K562 (cell line): ENCODE data around the gene NRG3. TPM values are rescaled to one million over a fixed set of nuclear protein-coding genes. Genes with fewer than 3 reads are reported as not detected.

Source experiments
- ATAC-seq: fragments of 200-7000 bp; cut with Tn5 transposase; 3 replicates; pipeline ENCODE4 v1.9.1; 2020; ENCODE audit warnings: moderate library complexity
- BruUV-seq: library from RNA; stranded (reverse); fragments of 400-500 nt; replicated peaks from 2 replicates; lab custom pipeline; 2021; lab: Mats Ljungman, UMichigan
- CTCF ChIA-PET: fragments of 300-600 bp; formaldehyde crosslinking; extraction: SDS; loops from one replicate; lab custom pipeline; 2021; ENCODE audit warnings: low intra/inter-chr PET ratio; lab: Yijun Ruan, JAX
- POLR2A ChIA-PET: fragments of 300-600, 350-650 bp; sonication (Branson Sonifier 250); formaldehyde crosslinking; extraction: SDS; loops from one replicate; lab custom pipeline; 2021; ENCODE audit warnings: antibody characterized with exemption, inconsistent platforms; lab: Yijun Ruan, JAX
- DNase-seq, 4 experiments: peaks; one replicate each; pipeline versions ENCODE4 v3.0.0 to v3.0.0-alpha.2; 2011 to 2018; ENCODE audit warnings: low spot score in 3 of 4, mixed read lengths in 3 of 4; ENCODE audit errors: extremely low read depth in 1 of 4
- FAIRE-seq: peaks from 2 replicates; lab custom pipeline; 2011; peaks lifted over from hg19 to GRCh38; lab: Jason Lieb, UNC
- H2AFZ ChIP-seq: 2 replicates; pipeline ENCODE4 v1.6.0; 2011; ENCODE audit warnings: low read depth, low read length, control low read depth, inconsistent platforms
- H3K27ac ChIP-seq: fragments of 200-600 bp; 3 replicates; pipeline ENCODE4 v1.8.0; 2011; ENCODE audit warnings: low read depth, mild to moderate bottlenecking, control low read depth, inconsistent platforms, low read length, moderate library complexity, mixed read lengths; ENCODE audit errors: extremely low read depth
- H3K27me3 ChIP-seq, 2 experiments: fragments of 300-600 bp in 1 of 2; 2 replicates in 1 of 2; 3 replicates in 1 of 2; pipeline versions ENCODE4 v1.6.0 to v1.8.0; 2011; ENCODE audit warnings: inconsistent platforms in 2 of 2, low read length in 2 of 2, mild to moderate bottlenecking in 1 of 2, mixed read lengths in 1 of 2, moderate library complexity in 1 of 2; ENCODE audit not compliant: control insufficient read depth in 2 of 2, insufficient read depth in 2 of 2
- H3K36me3 ChIP-seq: fragments of 300-600 bp; 3 replicates; pipeline ENCODE4 v1.8.0; 2011; ENCODE audit warnings: mild to moderate bottlenecking, low read length, inconsistent platforms; ENCODE audit not compliant: control insufficient read depth, insufficient read depth
- H3K4me1 ChIP-seq, 2 experiments: fragments of 200-600 bp in 1 of 2; replicated peaks in 1 of 2; 2 replicates in 1 of 2; 3 replicates in 1 of 2; pipeline versions ENCODE4 v1.5.1 to v1.8.0; 2011; ENCODE audit warnings: inconsistent platforms in 2 of 2, low read length in 2 of 2, mild to moderate bottlenecking in 1 of 2, mixed read lengths in 1 of 2, moderate library complexity in 1 of 2; ENCODE audit not compliant: control insufficient read depth in 2 of 2, insufficient read depth in 2 of 2
- H3K4me2 ChIP-seq: 2 replicates; pipeline ENCODE4 v1.6.1; 2011; ENCODE audit warnings: low read length, control low read depth, inconsistent platforms, mixed read lengths; ENCODE audit not compliant: insufficient read depth
- H3K4me3 ChIP-seq: fragments of 200-600 bp; sonication (generic), shearing (Covaris generic); 2 replicates; pipeline ENCODE4 v1.5.1; 2016; ENCODE audit warnings: control low read depth, inconsistent platforms
- H3K79me2 ChIP-seq: fragments of 200-600 bp; 3 replicates; pipeline ENCODE4 v1.8.0; 2011; ENCODE audit warnings: low read length, inconsistent platforms; ENCODE audit not compliant: control insufficient read depth, insufficient read depth
- H3K9ac ChIP-seq, 2 experiments: 2 replicates each; pipeline versions ENCODE4 v1.6.0 to v1.6.1; 2011; ENCODE audit warnings: low read depth in 2 of 2, low read length in 2 of 2, control low read depth in 1 of 2, inconsistent platforms in 1 of 2, mild to moderate bottlenecking in 1 of 2, mixed read lengths in 1 of 2; ENCODE audit not compliant: insufficient read depth in 1 of 2
- H3K9me1 ChIP-seq: one replicate; pipeline ENCODE4 v1.6.0; 2011; ENCODE audit warnings: inconsistent platforms, mild to moderate bottlenecking, low read length, moderate library complexity; ENCODE audit not compliant: control insufficient read depth, insufficient read depth
- H3K9me3 ChIP-seq: replicated peaks from 2 replicates; pipeline ENCODE4 v1.5.1; 2011; ENCODE audit warnings: low read depth, low read length, inconsistent platforms; ENCODE audit not compliant: control insufficient read depth, insufficient read depth
- H4K20me1 ChIP-seq: replicated peaks from 2 replicates; pipeline ENCODE4 v1.6.1; 2011; ENCODE audit warnings: low read length, inconsistent platforms, mixed read lengths; ENCODE audit not compliant: control insufficient read depth, insufficient read depth
- FIP1L1 ChIP-seq: fragments of 200-400 bp; formaldehyde crosslinking; IDR thresholded peaks from 2 replicates; pipeline ENCODE4 v1.6.1; 2018; ENCODE audit warnings: mild to moderate bottlenecking, low read depth, low read length; ENCODE audit not compliant: poor library complexity, severe bottlenecking
- NEUROD1 ChIP-seq: fragments of 150-350 bp; IDR thresholded peaks from 2 replicates; pipeline ENCODE4 v1.6.1; 2014; ENCODE audit warnings: borderline replicate concordance, low read length, low read depth; ENCODE audit not compliant: partially characterized antibody
- PHB2 ChIP-seq: fragments of 450-650 bp; IDR thresholded peaks from 2 replicates; pipeline ENCODE4 v1.6.1; 2017; ENCODE audit warnings: low read depth
- POLR2AphosphoS2 ChIP-seq: IDR thresholded peaks from 2 replicates; pipeline ENCODE4 v1.6.1; 2012; ENCODE audit warnings: low read length, improper control_type of control experiment
- WGBS: fragments of 100-300 bp; shearing (Covaris generic); methylation state at CpG from one replicate; pipeline ENCODE4 v1.1.6; 2016; ENCODE audit warnings: low coverage, mixed read lengths; ENCODE audit not compliant: insufficient coverage; ENCODE audit errors: missing lambda C conversion rate; 5-methylcytosine and 5-hydroxymethylcytosine counted together
- in situ Hi-C: fragments of 300-500 bp; cut with MboI; formaldehyde crosslinking; loops from 4 replicates; pipeline ENCODE4 v1.15.0; 2018; ENCODE audit warnings: inconsistent platforms, mixed read lengths
- intact Hi-C: fragments of 100-400 bp; cut with micrococcal nuclease; formaldehyde crosslinking; loops from 2 replicates; pipeline ENCODE4 v1.14.2; 2022
- polyA plus RNA-seq, 8 experiments: library from polyadenylated mRNA; depleted of rRNA in 4 of 8; stranded (reverse) in 5 of 8; unstranded in 3 of 8; fragments of >200 nt; fragmentation: Nextera tagmentation in 2 of 8; fragmentation: Illumina TruSeq in 1 of 8; extraction: Ambion mirVana in 2 of 8; extraction: Trizol in 1 of 8; gene quantifications; 2 replicates each; pipeline versions ENCODE4 v1.2.1 to v1.2.3, GENCODE V29; 2011 to 2014; ENCODE audit warnings: inconsistent platforms in 1 of 8, missing spikeins in 1 of 8
- total RNA-seq, 7 experiments: library from RNA; depleted of rRNA in 6 of 7; stranded (reverse); fragments of >200 nt in 6 of 7; fragmentation: Illumina TruSeq in 2 of 7; extraction: Trizol in 2 of 7; gene quantifications; 2 replicates each; pipeline versions ENCODE4 v1.2.1 to v1.2.3, GENCODE V29; 2011 to 2021; ENCODE audit warnings: low replicate concordance in 1 of 7
- TF ChIP-seq, protein P1 (sequence below): fragments of 200-800 bp; sonication (Bioruptor generic); IDR thresholded peaks from 2 replicates; pipeline ENCODE4 v1.6.1; 2017; ENCODE audit warnings: missing genetic modification characterization, missing compliant biosample characterization
- TF ChIP-seq, protein P2 (sequence below): sonication (generic); formaldehyde crosslinking; IDR thresholded peaks from 2 replicates; pipeline ENCODE4 v1.8.0; 2022; ENCODE audit warnings: mild to moderate bottlenecking, missing genetic modification reagents
- TF ChIP-seq, protein P3 (sequence below), 2 experiments: IDR thresholded peaks; 2 replicates each; pipeline ENCODE4 v1.6.1; 2012; ENCODE audit warnings: improper control_type of control experiment in 2 of 2, low read depth in 2 of 2, low read length in 2 of 2, borderline replicate concordance in 1 of 2

NRG3 gene
- total and polyA plus RNA-seq, 9 of the 15 experiments (the other 6 are each of a cell fraction or from before 2014, with no cell fraction given), result not detected

DNA sequence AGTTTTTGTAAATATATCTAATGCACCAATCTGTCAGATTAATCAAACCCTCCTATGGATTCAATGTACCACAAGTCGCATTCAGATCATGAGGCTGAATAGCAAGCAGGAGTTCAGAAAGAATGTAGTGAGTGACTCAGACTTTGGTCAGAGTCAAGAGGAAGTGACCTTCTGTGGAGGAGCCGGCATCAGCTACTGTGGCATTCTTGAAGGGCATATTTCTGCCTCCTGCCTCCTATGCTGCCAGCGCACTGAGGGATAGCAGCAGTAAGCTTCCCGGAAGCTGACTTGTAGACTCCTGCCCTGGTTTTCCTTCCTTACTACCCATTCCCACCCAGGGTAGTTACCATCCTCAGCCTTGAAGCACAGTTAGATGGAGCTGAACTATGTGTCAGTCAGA, 867.5 kb downstream of the NRG3 start:
- ChIA-PET CTCF (no interaction called here), POLR2A (no interaction called here)
- H3K4me3 ChIP-seq, result no peak overlapping the region
- no peaks in the 10 kb centered on the region for H3K36me3 ChIP-seq
- H3K79me2 ChIP-seq, result no peaks in the 10 kb centered on the region
- H3K27me3 ChIP-seq, result no peaks in the 10 kb centered on the region
- no peak overlapping the region for H3K9ac ChIP-seq
- no peak overlapping the region for H2AFZ ChIP-seq
- no peak for ATAC-seq
- no peaks in the 10 kb centered on the region for H3K4me1 ChIP-seq
- intact Hi-C loops, result no loop called here
- 0% methylated on average over 4 of the region's 4 CpGs for WGBS
- H3K27ac ChIP-seq, result no peak overlapping the region
- no TSS peak for BruUV-seq
- H3K9me1 ChIP-seq, result no peaks in the 10 kb centered on the region
- TF ChIP-seq NEUROD1 (no peak), FIP1L1 (no peak), PHB2 (no peak), POLR2AphosphoS2 (no peak)
- TF ChIP-seq, protein P1, sequence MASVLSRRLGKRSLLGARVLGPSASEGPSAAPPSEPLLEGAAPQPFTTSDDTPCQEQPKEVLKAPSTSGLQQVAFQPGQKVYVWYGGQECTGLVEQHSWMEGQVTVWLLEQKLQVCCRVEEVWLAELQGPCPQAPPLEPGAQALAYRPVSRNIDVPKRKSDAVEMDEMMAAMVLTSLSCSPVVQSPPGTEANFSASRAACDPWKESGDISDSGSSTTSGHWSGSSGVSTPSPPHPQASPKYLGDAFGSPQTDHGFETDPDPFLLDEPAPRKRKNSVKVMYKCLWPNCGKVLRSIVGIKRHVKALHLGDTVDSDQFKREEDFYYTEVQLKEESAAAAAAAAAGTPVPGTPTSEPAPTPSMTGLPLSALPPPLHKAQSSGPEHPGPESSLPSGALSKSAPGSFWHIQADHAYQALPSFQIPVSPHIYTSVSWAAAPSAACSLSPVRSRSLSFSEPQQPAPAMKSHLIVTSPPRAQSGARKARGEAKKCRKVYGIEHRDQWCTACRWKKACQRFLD (CRISPR knock-in tag), result no peak
- TF ChIP-seq, protein P2, sequence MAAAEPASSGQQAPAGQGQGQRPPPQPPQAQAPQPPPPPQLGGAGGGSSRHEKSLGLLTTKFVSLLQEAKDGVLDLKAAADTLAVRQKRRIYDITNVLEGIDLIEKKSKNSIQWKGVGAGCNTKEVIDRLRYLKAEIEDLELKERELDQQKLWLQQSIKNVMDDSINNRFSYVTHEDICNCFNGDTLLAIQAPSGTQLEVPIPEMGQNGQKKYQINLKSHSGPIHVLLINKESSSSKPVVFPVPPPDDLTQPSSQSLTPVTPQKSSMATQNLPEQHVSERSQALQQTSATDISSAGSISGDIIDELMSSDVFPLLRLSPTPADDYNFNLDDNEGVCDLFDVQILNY (CRISPR knock-in tag), result no peak
- TF ChIP-seq, protein P3, sequence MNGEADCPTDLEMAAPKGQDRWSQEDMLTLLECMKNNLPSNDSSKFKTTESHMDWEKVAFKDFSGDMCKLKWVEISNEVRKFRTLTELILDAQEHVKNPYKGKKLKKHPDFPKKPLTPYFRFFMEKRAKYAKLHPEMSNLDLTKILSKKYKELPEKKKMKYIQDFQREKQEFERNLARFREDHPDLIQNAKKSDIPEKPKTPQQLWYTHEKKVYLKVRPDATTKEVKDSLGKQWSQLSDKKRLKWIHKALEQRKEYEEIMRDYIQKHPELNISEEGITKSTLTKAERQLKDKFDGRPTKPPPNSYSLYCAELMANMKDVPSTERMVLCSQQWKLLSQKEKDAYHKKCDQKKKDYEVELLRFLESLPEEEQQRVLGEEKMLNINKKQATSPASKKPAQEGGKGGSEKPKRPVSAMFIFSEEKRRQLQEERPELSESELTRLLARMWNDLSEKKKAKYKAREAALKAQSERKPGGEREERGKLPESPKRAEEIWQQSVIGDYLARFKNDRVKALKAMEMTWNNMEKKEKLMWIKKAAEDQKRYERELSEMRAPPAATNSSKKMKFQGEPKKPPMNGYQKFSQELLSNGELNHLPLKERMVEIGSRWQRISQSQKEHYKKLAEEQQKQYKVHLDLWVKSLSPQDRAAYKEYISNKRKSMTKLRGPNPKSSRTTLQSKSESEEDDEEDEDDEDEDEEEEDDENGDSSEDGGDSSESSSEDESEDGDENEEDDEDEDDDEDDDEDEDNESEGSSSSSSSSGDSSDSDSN (IDR thresholded peaks at IDR 0.05; ENCODE audit: borderline replicate concordance in 1 of 2, low read depth in 2 of 2, low read length in 2 of 2), result no peak
- TF ChIP-seq, all 486 proteins: peak for 0
- H3K9me3 ChIP-seq, result no peaks in the 10 kb centered on the region
- H4K20me1 ChIP-seq, result no peaks in the 10 kb centered on the region
- FAIRE-seq, result no peak
- DNase-seq, result no peak
- in situ Hi-C loops, result no loop called here
- H3K4me2 ChIP-seq, result no peak overlapping the region
